HuH-7.5 (cell line): ENCODE results near the gene FBXO28.
"Not testable (repeated sequence)": the region's sequence is repeated elsewhere in the genome, so short reads cannot be mapped to it uniquely, and the experiment has no call there.

ENCODE experiments used
- DNase-seq: peaks from one replicate; pipeline ENCODE4 v3.0.0; 2011; ENCODE audit warnings: low spot score

FBXO28 gene

DNA sequence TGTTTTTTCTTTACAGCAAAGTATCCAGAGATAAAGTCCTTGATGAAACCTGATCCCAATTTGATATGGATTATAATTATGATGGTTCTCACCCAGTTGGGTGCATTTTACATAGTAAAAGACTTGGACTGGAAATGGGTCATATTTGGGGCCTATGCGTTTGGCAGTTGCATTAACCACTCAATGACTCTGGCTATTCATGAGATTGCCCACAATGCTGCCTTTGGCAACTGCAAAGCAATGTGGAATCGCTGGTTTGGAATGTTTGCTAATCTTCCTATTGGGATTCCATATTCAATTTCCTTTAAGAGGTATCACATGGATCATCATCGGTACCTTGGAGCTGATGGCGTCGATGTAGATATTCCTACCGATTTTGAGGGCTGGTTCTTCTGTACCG, 75.7 kb downstream of the FBXO28 start:
- no peak for DNase-seq

DNA sequence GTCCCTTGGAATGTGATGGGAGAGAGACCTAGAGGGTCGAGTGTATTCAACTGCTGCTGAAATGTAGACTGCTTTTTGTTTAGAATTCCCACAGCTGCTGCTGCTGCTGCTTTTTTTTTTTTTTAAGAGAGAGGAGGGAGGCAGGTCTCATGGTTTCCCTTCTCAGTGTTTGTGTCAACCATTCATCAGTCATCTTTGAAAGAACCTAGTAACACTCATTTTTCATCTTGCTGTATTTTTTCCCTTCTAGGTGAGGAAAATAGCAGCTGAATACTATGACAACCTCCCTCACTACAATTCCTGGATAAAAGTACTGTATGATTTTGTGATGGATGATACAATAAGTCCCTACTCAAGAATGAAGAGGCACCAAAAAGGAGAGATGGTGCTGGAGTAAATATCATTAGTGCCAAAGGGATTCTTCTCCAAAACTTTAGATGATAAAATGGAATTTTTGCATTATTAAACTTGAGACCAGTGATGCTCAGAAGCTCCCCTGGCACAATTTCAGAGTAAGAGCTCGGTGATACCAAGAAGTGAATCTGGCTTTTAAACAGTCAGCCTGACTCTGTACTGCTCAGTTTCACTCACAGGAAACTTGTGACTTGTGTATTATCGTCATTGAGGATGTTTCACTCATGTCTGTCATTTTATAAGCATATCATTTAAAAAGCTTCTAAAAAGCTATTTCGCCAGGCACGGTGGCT, 78.3 kb downstream of the FBXO28 start:
- DNase-seq, result no peak

DNA sequence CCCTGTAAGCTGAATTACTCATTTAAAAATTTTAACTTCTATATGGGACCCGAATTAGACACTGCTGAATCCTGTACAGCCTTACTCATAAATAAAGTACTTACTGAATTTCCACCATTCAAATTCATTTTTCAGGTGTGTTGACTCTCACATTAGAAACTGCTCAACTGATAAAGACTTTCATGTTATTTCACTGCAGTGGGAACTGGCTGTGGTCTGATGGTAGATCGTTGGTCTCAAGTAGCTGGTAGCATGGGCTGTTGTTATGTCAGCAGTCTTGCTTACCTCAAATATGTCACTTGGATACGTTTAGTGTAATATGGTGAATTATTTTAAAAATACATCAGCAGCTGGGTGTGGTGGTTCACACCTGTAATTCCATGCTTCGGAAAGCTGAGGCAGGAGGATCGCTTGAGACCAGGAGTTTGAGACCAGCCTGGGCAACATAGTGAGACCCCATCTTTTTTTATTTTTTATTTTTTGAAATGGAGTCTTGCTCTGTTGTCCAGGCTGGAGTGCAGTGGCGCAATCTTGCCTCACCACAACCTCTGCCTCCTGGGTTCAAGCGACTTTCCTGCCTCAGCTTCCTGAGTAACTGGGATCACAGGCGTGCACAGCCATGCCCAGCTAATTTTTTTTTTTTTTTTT, 79.5 kb downstream of the FBXO28 start:
- no peak for DNase-seq

DNA sequence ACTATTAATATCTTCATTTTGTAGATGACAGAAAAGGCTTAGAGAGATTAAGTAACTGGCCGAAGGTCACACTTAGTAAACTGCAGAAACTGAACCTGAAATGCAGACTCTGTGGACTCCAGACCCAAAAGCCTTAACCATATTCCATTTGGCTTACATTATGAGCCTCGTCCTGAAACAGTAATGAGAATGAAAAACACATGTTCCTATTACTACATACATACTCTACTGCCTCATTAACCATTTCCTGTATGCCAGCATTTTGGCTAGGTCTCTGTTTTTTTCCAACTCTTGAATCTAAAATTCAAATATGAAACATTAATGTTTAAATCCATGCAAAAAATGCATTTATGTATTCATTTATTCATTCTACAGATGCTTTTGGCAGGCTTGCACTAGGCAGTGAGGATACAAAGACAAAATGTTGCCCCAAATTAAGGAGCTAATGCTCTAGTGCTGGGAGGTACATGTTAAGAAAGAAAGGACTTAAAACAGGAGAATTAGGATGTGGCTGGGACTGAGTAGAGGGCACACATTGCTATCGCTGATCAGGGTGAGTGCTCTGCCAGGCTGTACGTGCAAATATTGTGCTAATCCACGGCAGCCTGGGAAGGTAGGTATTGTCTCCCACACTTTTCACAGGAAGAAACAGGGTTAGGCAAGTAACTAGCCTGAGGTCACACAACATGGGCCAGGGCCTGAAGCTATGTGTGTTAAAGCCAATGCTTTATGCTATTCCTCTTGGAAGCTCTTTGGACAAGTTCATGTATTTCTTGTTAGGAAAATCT, 83.1 kb downstream of the FBXO28 start:
- no peak for DNase-seq

DNA sequence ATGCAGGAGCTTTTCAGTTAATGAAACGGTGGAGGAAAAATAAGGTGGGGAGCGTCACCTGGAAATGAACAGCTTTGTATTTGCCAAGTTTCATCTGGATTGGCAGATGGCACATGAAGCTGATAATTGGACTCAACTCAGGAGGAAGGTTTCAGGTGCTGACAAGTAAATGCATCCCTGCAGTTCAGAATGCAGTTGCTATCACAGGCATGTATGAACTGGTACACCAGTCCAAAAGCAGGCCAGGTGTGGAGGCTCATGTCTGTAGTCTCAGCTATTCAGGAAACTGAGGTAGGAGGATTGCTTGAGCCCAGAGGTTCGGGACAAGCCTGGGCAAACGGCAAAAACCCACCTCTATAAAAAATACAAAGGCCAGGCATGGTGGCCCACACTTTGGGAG, 84.7 kb downstream of the FBXO28 start:
- DNase-seq, result no peak

DNA sequence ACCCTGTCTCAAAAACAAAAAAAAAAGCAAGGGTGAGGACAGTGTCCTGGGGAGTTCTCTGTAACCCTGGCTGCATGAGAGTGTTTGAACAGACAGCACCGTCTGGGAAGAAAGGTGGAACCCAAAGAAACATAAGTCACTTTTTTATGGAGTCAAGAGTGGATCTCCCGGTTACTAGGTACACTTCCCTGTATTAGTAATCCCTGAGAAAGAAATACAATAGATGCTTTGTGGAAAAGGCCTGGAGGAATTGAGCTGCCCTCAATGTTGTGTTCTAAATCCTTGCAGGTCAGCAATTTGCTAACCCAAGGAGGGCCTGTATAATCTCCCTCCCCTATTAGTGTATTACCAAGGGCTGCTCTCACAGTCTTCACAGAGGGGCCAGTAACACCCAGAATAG, 85.8 kb downstream of the FBXO28 start:
- DNase-seq, result no peak

DNA sequence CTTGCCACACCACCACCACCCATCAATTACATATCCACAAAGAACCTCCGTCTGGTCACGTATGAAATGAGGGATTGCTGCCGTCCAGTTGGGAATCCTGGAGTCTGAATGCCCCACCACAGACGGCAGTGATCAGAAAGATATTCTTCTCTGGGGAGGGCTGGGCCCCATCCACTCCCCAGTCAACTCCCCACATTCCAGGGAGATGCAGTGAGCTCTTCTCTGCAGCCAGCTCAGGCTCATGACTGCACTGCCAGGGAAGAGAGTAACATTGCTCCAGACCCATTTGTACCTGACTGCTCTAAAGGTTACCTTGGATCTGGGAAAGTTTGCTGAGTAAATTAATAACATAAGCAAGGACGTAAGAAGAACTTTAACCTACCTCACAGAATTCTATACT, 87.5 kb downstream of the FBXO28 start:
- DNase-seq, result no peak

DNA sequence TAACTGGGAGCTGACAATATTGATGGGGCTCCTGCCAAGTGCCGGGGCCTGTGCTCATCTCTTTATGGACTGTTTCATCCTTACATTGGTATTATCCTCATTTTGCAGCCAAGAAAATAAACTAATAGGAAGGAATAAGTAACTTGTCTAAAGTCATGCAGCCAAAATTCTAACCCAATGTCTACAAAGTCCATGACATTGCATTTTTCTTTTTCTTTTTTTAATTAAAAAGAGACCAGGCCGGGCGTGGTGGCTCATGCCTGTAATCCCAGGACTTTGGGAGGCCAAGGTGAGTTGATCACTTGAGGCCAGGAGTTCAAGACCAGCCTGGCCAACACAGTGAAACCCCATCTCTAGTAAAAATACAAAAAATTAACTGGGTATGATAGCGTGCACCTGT, 87.9 kb downstream of the FBXO28 start:
- no peak for DNase-seq

DNA sequence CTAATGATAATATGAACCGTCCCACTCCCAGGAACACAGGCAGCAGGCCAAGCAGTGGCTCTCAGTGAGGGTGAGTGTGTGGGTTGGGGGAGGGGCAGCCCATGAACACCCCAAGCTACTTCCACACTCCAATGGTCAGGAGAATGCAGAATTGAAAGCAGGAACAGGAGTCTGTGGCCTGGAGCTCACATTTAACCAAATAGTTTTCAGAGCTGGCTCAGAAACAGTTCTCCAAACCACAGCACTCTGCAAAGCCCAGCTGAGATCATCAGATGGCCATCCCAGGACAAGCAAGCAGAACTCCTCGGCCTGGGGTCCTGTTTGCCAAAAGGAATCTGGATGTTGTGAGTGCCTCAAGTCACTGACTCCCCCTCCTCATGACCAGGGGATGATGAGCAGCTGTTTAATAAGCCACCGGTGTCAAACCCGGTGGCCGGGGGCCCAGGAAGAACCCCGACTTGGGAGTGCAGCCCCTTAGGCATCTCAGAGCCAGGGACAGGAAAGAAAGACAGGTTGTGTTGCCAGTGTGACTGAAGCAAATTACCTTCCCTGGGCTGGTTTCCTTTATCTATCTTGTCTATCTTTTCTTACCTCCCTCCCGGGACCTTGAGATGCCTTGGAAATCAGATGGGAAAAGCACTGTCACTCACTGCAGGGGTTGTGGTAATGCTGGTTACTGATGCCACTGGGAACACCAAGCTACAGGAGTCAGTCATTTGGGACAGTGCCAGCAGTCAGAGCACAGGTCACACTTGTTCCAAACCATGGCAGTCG, 89.5 kb downstream of the FBXO28 start:
- DNase-seq, result no peak

DNA sequence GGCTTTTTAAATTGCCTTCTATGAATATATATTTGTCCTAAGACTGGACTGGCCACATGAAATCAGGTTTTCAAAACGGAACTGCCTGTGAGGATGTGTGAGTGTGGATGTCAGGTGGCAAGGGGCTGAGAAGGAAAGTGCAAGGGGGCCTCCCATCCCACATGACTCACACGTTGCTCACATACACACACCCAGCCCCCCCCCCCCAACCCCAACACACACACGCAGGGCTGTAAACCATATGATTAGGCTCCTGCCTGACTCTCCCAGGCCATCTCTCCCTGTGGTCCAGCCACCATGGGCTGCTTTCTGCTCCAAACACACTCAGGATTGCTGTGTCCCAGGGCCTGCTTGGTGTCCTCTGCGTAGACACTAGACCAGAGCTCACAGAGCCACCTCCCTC, 91.5 kb downstream of the FBXO28 start:
- DNase-seq, result no peak

DNA sequence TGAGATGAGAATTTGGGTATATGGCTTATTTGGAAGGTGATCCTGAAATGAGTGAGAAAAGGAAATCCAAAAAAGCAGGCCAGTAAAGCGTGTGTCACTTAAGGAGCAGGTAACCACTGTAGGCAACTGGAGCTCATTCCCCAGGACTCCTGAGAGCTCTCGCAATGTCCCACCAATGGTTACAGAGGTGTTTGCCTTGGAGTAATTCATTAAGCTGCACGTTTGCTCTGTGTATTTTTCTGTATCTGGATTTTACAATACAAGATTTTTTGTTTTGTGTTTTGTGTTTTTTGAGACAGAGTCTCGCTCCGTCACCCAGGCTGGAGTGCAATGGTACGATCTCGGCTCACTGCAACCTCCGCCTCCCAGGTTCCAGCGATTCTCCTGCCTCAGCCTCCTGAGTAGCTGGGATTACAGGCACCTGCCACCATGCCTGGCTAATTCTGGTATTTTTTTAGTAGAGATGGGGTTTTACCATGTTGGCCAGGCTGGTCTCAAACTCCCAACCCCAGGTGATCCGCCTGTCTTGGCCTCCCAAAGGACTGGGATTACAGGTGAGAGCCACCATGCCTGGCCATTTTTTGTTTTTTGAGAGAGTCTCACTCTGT, 92.1 kb downstream of the FBXO28 start:
- not testable (repeated sequence) for DNase-seq

DNA sequence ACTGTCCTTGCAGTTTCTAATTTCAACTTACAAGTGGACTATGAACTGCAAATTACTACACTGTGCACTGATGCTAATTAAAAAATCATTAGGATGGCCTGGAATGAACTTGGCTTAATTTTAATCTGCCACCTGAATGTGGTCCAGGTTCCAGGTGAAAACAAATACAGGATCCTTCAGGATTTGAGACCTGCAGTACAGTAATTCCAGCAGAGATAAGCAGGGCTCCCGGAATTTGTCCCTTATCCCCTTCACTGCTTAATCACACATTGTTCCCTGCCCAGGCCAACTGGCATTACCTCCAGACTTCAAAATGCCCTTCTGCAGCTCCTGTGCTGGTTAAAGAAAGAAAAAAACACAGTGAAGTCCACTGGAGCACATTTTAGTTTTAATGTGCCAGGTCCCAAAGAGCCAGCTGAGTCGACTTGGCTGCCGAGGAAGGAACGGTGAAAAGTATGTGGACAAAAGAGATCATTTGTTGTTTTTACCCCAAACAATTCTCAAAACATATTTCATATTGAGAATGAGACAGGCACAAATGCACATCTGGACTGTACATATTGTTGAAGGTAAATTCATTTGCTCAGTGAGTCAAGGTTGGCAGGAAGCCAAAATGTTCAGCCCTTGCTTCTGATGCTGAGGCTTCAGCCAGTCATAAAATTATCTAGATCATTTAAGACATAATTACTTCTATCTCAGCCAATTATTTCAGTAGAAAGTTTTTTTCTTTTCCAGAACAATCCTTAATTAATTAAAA, 97.5 kb downstream of the FBXO28 start:
- no peak for DNase-seq
